ENCODE data around the gene MAMLD1.

- TF ChIP-seq, protein P1, sequence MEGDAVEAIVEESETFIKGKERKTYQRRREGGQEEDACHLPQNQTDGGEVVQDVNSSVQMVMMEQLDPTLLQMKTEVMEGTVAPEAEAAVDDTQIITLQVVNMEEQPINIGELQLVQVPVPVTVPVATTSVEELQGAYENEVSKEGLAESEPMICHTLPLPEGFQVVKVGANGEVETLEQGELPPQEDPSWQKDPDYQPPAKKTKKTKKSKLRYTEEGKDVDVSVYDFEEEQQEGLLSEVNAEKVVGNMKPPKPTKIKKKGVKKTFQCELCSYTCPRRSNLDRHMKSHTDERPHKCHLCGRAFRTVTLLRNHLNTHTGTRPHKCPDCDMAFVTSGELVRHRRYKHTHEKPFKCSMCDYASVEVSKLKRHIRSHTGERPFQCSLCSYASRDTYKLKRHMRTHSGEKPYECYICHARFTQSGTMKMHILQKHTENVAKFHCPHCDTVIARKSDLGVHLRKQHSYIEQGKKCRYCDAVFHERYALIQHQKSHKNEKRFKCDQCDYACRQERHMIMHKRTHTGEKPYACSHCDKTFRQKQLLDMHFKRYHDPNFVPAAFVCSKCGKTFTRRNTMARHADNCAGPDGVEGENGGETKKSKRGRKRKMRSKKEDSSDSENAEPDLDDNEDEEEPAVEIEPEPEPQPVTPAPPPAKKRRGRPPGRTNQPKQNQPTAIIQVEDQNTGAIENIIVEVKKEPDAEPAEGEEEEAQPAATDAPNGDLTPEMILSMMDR (IDR thresholded peaks at IDR 0.05): no peak
- TF ChIP-seq POLR2A (IDR thresholded peaks at IDR 0.05): no peak
These were observed 47.4 kb downstream of the MAMLD1 start for GRCh38 chrX:150410513-150410912.
